DND-41 (cell line): ENCODE data around the gene LRRN2.

ENCODE experiments used
- ATAC-seq: fragments of 200-7000 bp; cut with Tn5 transposase; 3 replicates; pipeline ENCODE4 v1.9.1; 2021; ENCODE audit warnings: low read depth; ENCODE audit not compliant: insufficient read depth
- DNase-seq: peaks from one replicate; pipeline ENCODE4 v3.0.0-alpha.2; 2020
- H2AFZ ChIP-seq: 2 replicates; pipeline ENCODE4 v1.6.0; 2012; ENCODE audit warnings: low read depth, low read length
- H3K27ac ChIP-seq: 2 replicates; pipeline ENCODE4 v1.5.1; 2012; ENCODE audit warnings: low read length, inconsistent platforms
- H3K27me3 ChIP-seq: fragments of 200-600 bp; sonication (generic); 2 replicates; pipeline ENCODE4 v1.6.0; 2012; ENCODE audit warnings: low read length, mild to moderate bottlenecking, inconsistent platforms; ENCODE audit not compliant: insufficient read depth, poor library complexity
- H3K36me3 ChIP-seq: 2 replicates; pipeline ENCODE4 v1.5.1; 2012; ENCODE audit warnings: low read length, inconsistent platforms; ENCODE audit not compliant: insufficient read depth
- H3K4me1 ChIP-seq: 2 replicates; pipeline ENCODE4 v1.5.1; 2012; ENCODE audit warnings: mild to moderate bottlenecking, low read length; ENCODE audit not compliant: insufficient read depth
- H3K4me2 ChIP-seq: 2 replicates; pipeline ENCODE4 v1.6.0; 2012; ENCODE audit warnings: mild to moderate bottlenecking, moderate library complexity, low read length, inconsistent platforms; ENCODE audit not compliant: insufficient read depth
- H3K4me3 ChIP-seq, 2 experiments: fragments of 200-600 bp in 1 of 2; shearing (Covaris generic) in 1 of 2; 2 replicates each; pipeline ENCODE4 v1.5.1; 2012 to 2016; ENCODE audit warnings: inconsistent platforms in 2 of 2, low read length in 2 of 2, mild to moderate bottlenecking in 2 of 2, low read depth in 1 of 2, moderate library complexity in 1 of 2
- H3K79me2 ChIP-seq: 2 replicates; pipeline ENCODE4 v1.6.0; 2012; ENCODE audit warnings: low read length, inconsistent platforms; ENCODE audit not compliant: insufficient read depth
- H3K9ac ChIP-seq: 2 replicates; pipeline ENCODE4 v1.6.0; 2012; ENCODE audit warnings: low read depth, mild to moderate bottlenecking, inconsistent platforms, low read length, moderate library complexity
- H3K9me3 ChIP-seq: 2 replicates; pipeline ENCODE4 v1.5.1; 2012; ENCODE audit warnings: low read length, moderate library complexity, mild to moderate bottlenecking, inconsistent platforms; ENCODE audit not compliant: insufficient read depth, severe bottlenecking
- H4K20me1 ChIP-seq: 2 replicates; pipeline ENCODE4 v1.6.0; 2012; ENCODE audit warnings: low read length; ENCODE audit not compliant: insufficient read depth
- CTCF ChIP-seq: IDR thresholded peaks from 2 replicates; pipeline ENCODE4 v1.5.1; 2012; ENCODE audit warnings: borderline replicate concordance, low read length, moderate library complexity, mild to moderate bottlenecking; ENCODE audit not compliant: poor library complexity, severe bottlenecking; ENCODE audit errors: extremely low read depth
- EZH2 ChIP-seq: IDR thresholded peaks from 3 replicates; pipeline ENCODE4 v1.6.1; 2012; ENCODE audit warnings: borderline replicate concordance, low read depth, mild to moderate bottlenecking, moderate library complexity, low read length, inconsistent platforms; ENCODE audit not compliant: severe bottlenecking

The LRRN2 gene

GRCh38 chr1:204685236-204686006, at the start of gene LRRN2:
Gene LRRN2 (minus strand): TSS chr1:204685738. CDS start chr1:204619992, 65,746 bp downstream.
- H2AFZ ChIP-seq = no peak within 1 kb of the TSS
- H3K4me2 ChIP-seq = no peak within 1 kb of the TSS
- H4K20me1 ChIP-seq = peaks cover 3% of the 10 kb centered on the region; the same call in 1 of the 2 replicates
- H3K36me3 ChIP-seq = no peaks in the 10 kb centered on the region
- no peaks in the 10 kb centered on the region for H3K79me2 ChIP-seq
- no peak for TF ChIP-seq CTCF
- TF ChIP-seq EZH2 = no peak
- no peaks in the 10 kb centered on the region for H3K9me3 ChIP-seq
- DNase-seq = no peak
- H3K27me3 ChIP-seq = peaks cover 42% of the 10 kb centered on the region
- no peak within 1 kb of the TSS for H3K9ac ChIP-seq
- H3K4me3 ChIP-seq = no peak within 1 kb of the TSS
- ATAC-seq = no peak
- no peaks in the 10 kb centered on the region for H3K4me1 ChIP-seq
- no peak within 1 kb of the TSS for H3K27ac ChIP-seq

GRCh38 chr1:204735042-204735441, 49.5 kb upstream of the LRRN2 start:
- no peak for DNase-seq
- no peak for TF ChIP-seq CTCF
- TF ChIP-seq EZH2 = no peak
- H4K20me1 ChIP-seq = no peaks in the 10 kb centered on the region

GRCh38 chr1:204733869-204734596, 48.5 kb upstream of the LRRN2 start:
- H3K4me3 ChIP-seq = no peak overlapping the region
- DNase-seq (no peak), ATAC-seq (no peak)
- H2AFZ ChIP-seq = no peak overlapping the region
- no peak overlapping the region for H3K27ac ChIP-seq
- no peaks in the 10 kb centered on the region for H3K4me1 ChIP-seq
- no peak overlapping the region for H3K4me2 ChIP-seq
- H3K79me2 ChIP-seq = no peaks in the 10 kb centered on the region
- H3K9ac ChIP-seq = no peak overlapping the region
- no peaks in the 10 kb centered on the region for H3K36me3 ChIP-seq
- H4K20me1 ChIP-seq = no peaks in the 10 kb centered on the region
- TF ChIP-seq CTCF (no peak), EZH2 (no peak)
- H3K9me3 ChIP-seq = peaks cover 2% of the 10 kb centered on the region
- H3K27me3 ChIP-seq = peaks cover 40% of the 10 kb centered on the region

More at GRCh38 chr1:204735042-204735441, 49.5 kb upstream of the LRRN2 start:
- no peak for ATAC-seq
- peaks cover 40% of the 10 kb centered on the region for H3K27me3 ChIP-seq
- H3K9ac ChIP-seq = no peak overlapping the region
- H3K27ac ChIP-seq = no peak overlapping the region
- H3K4me2 ChIP-seq = no peak overlapping the region
- no peak overlapping the region for H3K4me3 ChIP-seq
- no peaks in the 10 kb centered on the region for H3K36me3 ChIP-seq
- H3K9me3 ChIP-seq = peaks cover 2% of the 10 kb centered on the region
- no peaks in the 10 kb centered on the region for H3K4me1 ChIP-seq
- H3K79me2 ChIP-seq = no peaks in the 10 kb centered on the region
- H2AFZ ChIP-seq = no peak overlapping the region
